ENCODE measurements around the gene VPS35. TPM values are rescaled to one million over a fixed set of nuclear protein-coding genes. Genes with fewer than 3 reads are reported as not detected.
"Not testable (repeated sequence)": the region's sequence is repeated elsewhere in the genome, so short reads cannot be mapped to it uniquely, and the experiment has no call there.

Gene VPS35
- total RNA-seq, 2 donors from 2014 or later, result 14.5 to 40.5 TPM

GRCh38 chr16:46627746-46628145 lies 61.2 kb downstream of the VPS35 start:
- H3K9me3 ChIP-seq, result no peaks in the 10 kb centered on the region
- no peak for ATAC-seq
- H3K27ac ChIP-seq, result no peak overlapping the region
- WGBS, 2 donors, result 80 to 82% methylated on average over 5 of the region's 5 CpGs
- H3K4me3 ChIP-seq, result no peak overlapping the region
- TF ChIP-seq POLR2A (IDR thresholded peaks at IDR 0.05) (no peak), CTCF (IDR thresholded peaks at IDR 0.05) (no peak)
- DNase-seq, result no peak
- intact Hi-C loops (cut with DNase I), result no loop called here
- no peaks in the 10 kb centered on the region for H3K27me3 ChIP-seq
- no peaks in the 10 kb centered on the region for H3K4me1 ChIP-seq
- H3K36me3 ChIP-seq (replicated peaks in 1 of 2; ENCODE audit: insufficient read depth in 1 of 2, low read depth in 2 of 2), result no peaks in the 10 kb centered on the region

DNA sequence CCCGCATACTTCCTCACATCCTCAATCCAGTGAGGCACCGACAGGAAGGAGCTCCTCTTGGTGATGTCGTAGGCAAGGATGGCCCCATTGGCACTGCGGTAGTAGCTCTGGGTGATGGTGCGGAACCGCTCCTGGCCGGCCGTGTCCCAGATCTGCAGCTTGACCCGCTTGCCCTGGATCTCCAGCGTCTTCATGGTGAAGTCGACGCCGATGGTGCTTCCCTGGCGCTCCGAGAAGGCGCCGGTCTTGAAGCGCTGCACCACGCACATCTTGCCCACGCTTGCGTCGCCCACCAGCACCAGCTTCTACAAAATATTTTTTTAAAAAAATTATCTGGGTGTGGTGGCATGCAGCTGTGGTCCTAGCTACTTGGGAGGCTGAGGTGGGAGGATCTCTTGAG lies 62.3 kb downstream of the VPS35 start:
- H3K4me1 ChIP-seq; H3K27me3 ChIP-seq; H3K36me3 ChIP-seq (replicated peaks in 1 of 2; ENCODE audit: insufficient read depth in 1 of 2, low read depth in 2 of 2); DNase-seq; H3K4me3 ChIP-seq; H3K9me3 ChIP-seq; intact Hi-C loops (cut with DNase I); ATAC-seq; H3K27ac ChIP-seq: not testable (repeated sequence)
- WGBS, 2 donors, result 92 to 93% methylated on average over 16 to 22 of the region's 22 CpGs

DNA sequence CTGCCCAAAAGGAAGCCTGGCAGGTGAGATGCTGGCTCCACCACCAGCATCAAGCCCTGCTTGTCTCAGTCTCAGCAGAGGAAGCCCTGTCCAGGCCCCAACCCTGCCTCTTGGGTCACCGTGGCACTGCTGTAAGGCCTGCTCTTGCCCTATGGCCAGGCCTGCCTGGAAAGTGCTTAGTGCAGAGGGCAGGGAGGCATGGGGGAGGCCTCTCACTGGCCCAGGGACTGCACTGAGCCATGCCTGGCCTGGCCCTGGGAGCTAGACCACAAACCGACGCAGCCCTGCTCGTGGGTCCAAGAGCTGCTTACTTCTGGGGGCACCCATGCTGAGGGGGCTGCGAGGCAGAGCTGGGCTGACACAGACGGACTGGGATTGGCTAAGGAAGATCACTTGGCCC lies 64.1 kb downstream of the VPS35 start:
- DNase-seq; ATAC-seq; H3K36me3 ChIP-seq (replicated peaks in 1 of 2; ENCODE audit: insufficient read depth in 1 of 2, low read depth in 2 of 2); H3K27ac ChIP-seq; H3K4me3 ChIP-seq; H3K9me3 ChIP-seq; H3K27me3 ChIP-seq; intact Hi-C loops (cut with DNase I): not testable (repeated sequence)
- H3K4me1 ChIP-seq, result peaks cover 18% of the 10 kb centered on the region
- 79 to 100% methylated on average over 1 to 5 of the region's 6 CpGs for WGBS, 2 donors

- H3K9me3 ChIP-seq; H3K36me3 ChIP-seq (replicated peaks in 1 of 2; ENCODE audit: insufficient read depth in 1 of 2, low read depth in 2 of 2); H3K27me3 ChIP-seq; DNase-seq; H3K4me3 ChIP-seq; intact Hi-C loops (cut with DNase I); H3K27ac ChIP-seq: not testable (repeated sequence)
- WGBS, 2 donors, result 61 to 93% methylated on average over 3 to 4 of the region's 6 CpGs
- peak; percentile 37 for ATAC-seq
- peaks cover 18% of the 10 kb centered on the region for H3K4me1 ChIP-seq
Observed at GRCh38 chr16:46623707-46624106, 65.3 kb downstream of the VPS35 start.

GRCh38 chr16:46623246-46623645 lies 65.7 kb downstream of the VPS35 start:
- H3K4me3 ChIP-seq; H3K27ac ChIP-seq; H3K9me3 ChIP-seq; H3K36me3 ChIP-seq (replicated peaks in 1 of 2; ENCODE audit: insufficient read depth in 1 of 2, low read depth in 2 of 2); DNase-seq; intact Hi-C loops (cut with DNase I); H3K27me3 ChIP-seq: not testable (repeated sequence)
- peak; percentile 69 for ATAC-seq
- peaks cover 18% of the 10 kb centered on the region for H3K4me1 ChIP-seq
- WGBS, 2 donors, result 17 to 60% methylated on average over 1 to 2 of the region's 8 CpGs

DNA sequence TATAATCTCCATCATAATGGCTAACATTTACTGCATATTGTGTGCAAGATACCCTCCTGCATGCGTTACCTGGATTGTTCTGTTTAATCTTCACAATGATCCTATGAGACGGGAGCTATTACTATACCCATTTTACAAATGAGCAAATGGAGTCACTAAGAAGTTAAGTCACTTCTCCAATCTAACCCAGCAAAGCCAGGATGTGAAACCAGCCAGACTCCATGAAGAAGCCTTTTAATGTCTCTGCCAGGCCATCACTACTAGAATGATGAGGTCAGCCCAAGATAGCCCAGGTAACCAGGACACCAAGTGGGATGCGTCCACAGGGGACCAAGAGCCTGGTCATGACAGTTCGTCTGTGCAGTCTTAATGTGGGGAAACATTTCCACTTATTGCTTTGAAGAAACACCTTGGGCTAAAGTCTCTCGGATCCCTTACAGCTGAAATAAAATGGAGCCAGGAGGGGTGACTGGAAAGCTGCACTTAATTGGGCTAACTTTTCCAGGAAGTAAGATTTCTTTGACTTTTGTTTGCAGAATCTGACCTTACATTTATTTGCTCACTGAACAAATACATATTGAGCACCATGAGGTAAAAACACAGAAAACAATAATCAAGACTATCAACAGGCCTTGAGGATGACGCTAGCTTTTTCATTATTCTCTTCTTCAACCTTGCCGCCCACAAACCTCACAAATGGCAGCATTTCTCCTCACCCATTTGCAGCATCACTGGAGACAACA lies 66.9 kb downstream of the VPS35 start:
- intact Hi-C loops (cut with DNase I), result no loop called here
- DNase-seq (no peak), ATAC-seq (no peak)
- no peaks in the 10 kb centered on the region for H3K36me3 ChIP-seq (replicated peaks in 1 of 2; ENCODE audit: insufficient read depth in 1 of 2, low read depth in 2 of 2)
- H3K27me3 ChIP-seq, result no peaks in the 10 kb centered on the region
- H3K4me3 ChIP-seq, result no peak overlapping the region
- no peak for TF ChIP-seq CTCF (IDR thresholded peaks at IDR 0.05)
- TF ChIP-seq POLR2A (IDR thresholded peaks at IDR 0.05), result no peak
- H3K27ac ChIP-seq, result no peak overlapping the region
- H3K4me1 ChIP-seq, result peaks cover 18% of the 10 kb centered on the region
- no peaks in the 10 kb centered on the region for H3K9me3 ChIP-seq
- 77 to 80% methylated on average over 7 of the region's 7 CpGs for WGBS, 2 donors

All from body of pancreas (tissue), 4 donors.